GM23338 (cell line): ENCODE data around the gene PP2D1. TPM values are rescaled to one million over a fixed set of nuclear protein-coding genes. Genes with fewer than 3 reads are reported as not detected.

ENCODE experiments used
- ATAC-seq: fragments of 200-7000 bp; cut with Tn5 transposase; 3 replicates; pipeline ENCODE4 v1.9.1; 2020
- DNase-seq: peaks from one replicate; pipeline ENCODE4 v3.0.0-alpha.2; 2015; ENCODE audit warnings: low spot score
- H2AFZ ChIP-seq: fragments of 200-600 bp; sonication (generic); 2 replicates; pipeline ENCODE4 v1.8.0; 2016; ENCODE audit warnings: antibody characterized with exemption, mild to moderate bottlenecking, moderate library complexity
- H3F3A ChIP-seq: fragments of 200-600 bp; sonication (generic); replicated peaks from 2 replicates; pipeline ENCODE4 v1.8.0; 2017; ENCODE audit warnings: antibody characterized with exemption, mixed run types, low read depth
- H3K27ac ChIP-seq: fragments of 200-600 bp; sonication (generic); 2 replicates; pipeline ENCODE4 v1.6.1; 2016; ENCODE audit warnings: low read depth
- H3K27me3 ChIP-seq: fragments of 200-600 bp; sonication (generic); 2 replicates; pipeline ENCODE4 v1.8.0; 2016; ENCODE audit warnings: mild to moderate bottlenecking, mixed run types, moderate library complexity; ENCODE audit not compliant: insufficient read depth
- H3K36me3 ChIP-seq: fragments of 200-600 bp; sonication (generic); 2 replicates; pipeline ENCODE4 v1.8.0; 2016; ENCODE audit warnings: mild to moderate bottlenecking; ENCODE audit not compliant: insufficient read depth
- H3K4me1 ChIP-seq: fragments of 200-600 bp; sonication (generic); 2 replicates; pipeline ENCODE4 v1.8.0; 2016; ENCODE audit warnings: mild to moderate bottlenecking, moderate library complexity; ENCODE audit not compliant: insufficient read depth
- H3K4me2 ChIP-seq: fragments of 200-600 bp; sonication (generic); 2 replicates; pipeline ENCODE4 v1.7.1; 2017; ENCODE audit warnings: mixed run types
- H3K4me3 ChIP-seq: fragments of 200-600 bp; sonication (generic); 2 replicates; pipeline ENCODE4 v1.6.1; 2016; ENCODE audit warnings: mixed run types
- H3K79me2 ChIP-seq: fragments of 200-600 bp; sonication (generic); replicated peaks from 2 replicates; pipeline ENCODE4 v1.8.0; 2017; ENCODE audit warnings: mild to moderate bottlenecking; ENCODE audit not compliant: insufficient read depth
- H3K9me2 ChIP-seq: fragments of 200-600 bp; sonication (generic); 2 replicates; pipeline ENCODE4 v1.8.0; 2017; ENCODE audit not compliant: insufficient read depth
- H4K20me1 ChIP-seq: fragments of 200-600 bp; sonication (generic); replicated peaks from 2 replicates; pipeline ENCODE4 v1.8.0; 2017; ENCODE audit warnings: mild to moderate bottlenecking; ENCODE audit not compliant: insufficient read depth
- H3K27ac Mint-ChIP-seq: 2 replicates; pipeline ENCODE4 v1.8.0; 2020; ENCODE audit warnings: inconsistent platforms, mild to moderate bottlenecking, moderate library complexity, mixed read lengths
- H3K27me3 Mint-ChIP-seq: 3 replicates; pipeline ENCODE4 v1.8.0; 2022; ENCODE audit warnings: low read depth, mild to moderate bottlenecking, moderate library complexity, mixed read lengths, inconsistent platforms; ENCODE audit not compliant: insufficient read depth, poor library complexity
- H3K36me3 Mint-ChIP-seq: 3 replicates; pipeline ENCODE4 v1.8.0; 2021; ENCODE audit warnings: low read depth, mild to moderate bottlenecking, inconsistent platforms, moderate library complexity, mixed read lengths
- H3K4me1 Mint-ChIP-seq: 3 replicates; pipeline ENCODE4 v1.8.0; 2020; ENCODE audit warnings: mild to moderate bottlenecking, inconsistent platforms, mixed read lengths
- H3K4me3 Mint-ChIP-seq: 3 replicates; pipeline ENCODE4 v1.8.0; 2021; ENCODE audit warnings: moderate library complexity, mild to moderate bottlenecking, inconsistent platforms, mixed read lengths
- H3K9me3 Mint-ChIP-seq: 3 replicates; pipeline ENCODE4 v1.8.0; 2020; ENCODE audit warnings: moderate library complexity, mild to moderate bottlenecking, inconsistent platforms, mixed read lengths
- CTCF ChIP-seq, 2 experiments: fragments of 200-600 bp in 1 of 2; sonication (generic) in 1 of 2; conservative IDR thresholded peaks; 2 replicates each; pipeline versions ENCODE4 v1.5.1 to v1.6.1; 2016 to 2017; ENCODE audit warnings: antibody characterized with exemption in 2 of 2, low read depth in 2 of 2, mild to moderate bottlenecking in 2 of 2, moderate library complexity in 1 of 2
- ETS1 ChIP-seq: IDR thresholded peaks from 2 replicates; pipeline ENCODE4 v1.6.1; 2016; ENCODE audit warnings: antibody characterized with exemption
- EZH2 ChIP-seq: fragments of 200-600 bp; sonication (generic); IDR thresholded peaks from one replicate; pipeline ENCODE4 v1.8.0; 2017; ENCODE audit warnings: antibody characterized with exemption, mild to moderate bottlenecking, low read depth; ENCODE audit not compliant: unreplicated experiment
- EZH2phosphoT487 ChIP-seq: fragments of 200-600 bp; sonication (generic); IDR thresholded peaks from one replicate; pipeline ENCODE4 v1.8.1; 2018; ENCODE audit warnings: antibody characterized with exemption; ENCODE audit not compliant: unreplicated experiment
- JUNB ChIP-seq: IDR thresholded peaks from one replicate; pipeline ENCODE4 v1.6.1; 2016; ENCODE audit warnings: antibody characterized with exemption; ENCODE audit not compliant: unreplicated experiment
- POLR2AphosphoS5 ChIP-seq: IDR thresholded peaks from 2 replicates; pipeline ENCODE4 v1.6.1; 2016; ENCODE audit warnings: antibody characterized with exemption, low read depth
- STAT1 ChIP-seq: IDR thresholded peaks from one replicate; pipeline ENCODE4 v1.6.1; 2016; ENCODE audit warnings: antibody characterized with exemption; ENCODE audit not compliant: unreplicated experiment
- ZNF114 ChIP-seq: fragments of 250-450 bp; sonication (Bioruptor Pico); IDR thresholded peaks from 2 replicates; pipeline ENCODE4 v1.5.0; 2020; ENCODE audit warnings: mild to moderate bottlenecking, moderate library complexity
- ZNF462 ChIP-seq: fragments of 250-450 bp; sonication (Bioruptor Pico); IDR thresholded peaks from 2 replicates; pipeline ENCODE4 v1.5.0; 2020; ENCODE audit warnings: mild to moderate bottlenecking, moderate library complexity
- polyA plus RNA-seq: library from polyadenylated mRNA; unstranded; fragments of >200 nt; fragmentation: Nextera tagmentation; extraction: Ambion mirVana; gene quantifications from 2 replicates; pipeline ENCODE4 v1.2.1, GENCODE V29; 2016
- total RNA-seq: library from RNA; depleted of rRNA; stranded (reverse); fragments of >200 nt; shearing (Covaris generic); gene quantifications from 2 replicates; pipeline ENCODE4 v1.2.3, GENCODE V29; 2014

The PP2D1 gene
- total and polyA plus RNA-seq, 2 experiments from 2014 or later, result 0.40 TPM; not detected in 1

- TF ChIP-seq ZNF462 (CRISPR knock-in tag), result no peak
Measured at GRCh38 chr3:20001932-20002331, 10.1 kb downstream of the PP2D1 start (continued).

GRCh38 chr3:19997502-19997901 is 14.6 kb downstream of the PP2D1 start:
- DNase-seq, result no peak
- H3F3A ChIP-seq, result no peaks in the 10 kb centered on the region
- TF ChIP-seq CTCF (conservative IDR thresholded peaks at IDR 0.05; ENCODE audit: low read depth in 2 of 2) (no peak), EZH2 (no peak), ETS1 (no peak), JUNB (no peak), POLR2AphosphoS5 (no peak), EZH2phosphoT487 (no peak), STAT1 (no peak), ZNF114 (no peak)

More at GRCh38 chr3:19997502-19997901, 14.6 kb downstream of the PP2D1 start:
- no peaks in the 10 kb centered on the region for H3K36me3 ChIP-seq
- no peaks in the 10 kb centered on the region for H3K9me2 ChIP-seq
- no peak overlapping the region for H3K4me2 ChIP-seq
- ATAC-seq, result no peak
- no peak overlapping the region for H3K4me3 ChIP-seq
- no peaks in the 10 kb centered on the region for H3K9me3 Mint-ChIP-seq
- no peaks in the 10 kb centered on the region for H4K20me1 ChIP-seq
- no peak overlapping the region for H3K27ac ChIP-seq
- no peaks in the 10 kb centered on the region for H3K4me1 Mint-ChIP-seq
- H3K36me3 Mint-ChIP-seq, result no peaks in the 10 kb centered on the region
- no peak overlapping the region for H2AFZ ChIP-seq
- no peaks in the 10 kb centered on the region for H3K79me2 ChIP-seq
- H3K27ac Mint-ChIP-seq, result no peak overlapping the region
- no peak overlapping the region for H3K4me3 Mint-ChIP-seq
- H3K4me1 ChIP-seq, result no peaks in the 10 kb centered on the region
- no peaks in the 10 kb centered on the region for H3K27me3 ChIP-seq
- H3K27me3 Mint-ChIP-seq, result no peaks in the 10 kb centered on the region
